MCF 10A (cell line): ENCODE data around the gene TPSB2. TPM values are rescaled to one million over a fixed set of nuclear protein-coding genes. Genes with fewer than 3 reads are reported as not detected.

ENCODE experiments used
- BruUV-seq: library from RNA; stranded (reverse); fragments of 400-500 nt; replicated peaks from 2 replicates; lab custom pipeline; 2021; lab: Mats Ljungman, UMichigan
- CTCF ChIA-PET: fragments of 300-600 bp; sonication (Branson Sonifier 250); formaldehyde crosslinking; extraction: SDS; loops from one replicate; lab custom pipeline; 2021; ENCODE audit warnings: antibody characterized with exemption, inconsistent platforms; lab: Yijun Ruan, JAX
- POLR2A ChIA-PET: fragments of 300-600, 350-650 bp; sonication (Branson Sonifier 250); formaldehyde crosslinking; extraction: SDS; loops from one replicate; lab custom pipeline; 2020; ENCODE audit warnings: antibody characterized with exemption, inconsistent platforms; lab: Yijun Ruan, JAX
- DNase-seq: peaks from one replicate; pipeline ENCODE4 v3.0.0-alpha.2; 2018; ENCODE audit not compliant: unreplicated experiment
- H3K27ac Mint-ChIP-seq: one replicate; pipeline ENCODE4 v1.8.0; 2022; ENCODE audit warnings: mild to moderate bottlenecking, low read depth, mixed read lengths; ENCODE audit not compliant: unreplicated experiment
- H3K27me3 Mint-ChIP-seq: one replicate; pipeline ENCODE4 v1.8.0; 2022; ENCODE audit warnings: mixed read lengths; ENCODE audit not compliant: insufficient read depth, unreplicated experiment
- H3K36me3 Mint-ChIP-seq: one replicate; pipeline ENCODE4 v1.8.0; 2022; ENCODE audit warnings: mild to moderate bottlenecking, moderate library complexity, mixed read lengths; ENCODE audit not compliant: insufficient read depth, unreplicated experiment
- H3K4me1 Mint-ChIP-seq: one replicate; pipeline ENCODE4 v1.8.0; 2022; ENCODE audit warnings: mixed read lengths; ENCODE audit not compliant: insufficient read depth, unreplicated experiment
- H3K4me3 Mint-ChIP-seq: one replicate; pipeline ENCODE4 v1.8.0; 2022; ENCODE audit warnings: mild to moderate bottlenecking, moderate library complexity, mixed read lengths; ENCODE audit not compliant: unreplicated experiment
- H3K9me3 Mint-ChIP-seq: one replicate; pipeline ENCODE4 v1.8.0; 2022; ENCODE audit warnings: mixed read lengths; ENCODE audit not compliant: unreplicated experiment
- CTCF ChIP-seq: fragments of 200-600 bp; IDR thresholded peaks from one replicate; pipeline ENCODE4 v1.8.0; 2022; ENCODE audit warnings: antibody characterized with exemption, mild to moderate bottlenecking; ENCODE audit not compliant: unreplicated experiment
- intact Hi-C: fragments of 100-400 bp; cut with micrococcal nuclease; formaldehyde crosslinking; loops from 2 replicates; pipeline ENCODE4 v1.14.1; 2022
- total RNA-seq: library from RNA; stranded (reverse); gene quantifications from 2 replicates; pipeline ENCODE4 v1.2.3, GENCODE V29; 2022

Gene TPSB2
- total RNA-seq, 1 experiment from 2014 or later = not detected

DNA sequence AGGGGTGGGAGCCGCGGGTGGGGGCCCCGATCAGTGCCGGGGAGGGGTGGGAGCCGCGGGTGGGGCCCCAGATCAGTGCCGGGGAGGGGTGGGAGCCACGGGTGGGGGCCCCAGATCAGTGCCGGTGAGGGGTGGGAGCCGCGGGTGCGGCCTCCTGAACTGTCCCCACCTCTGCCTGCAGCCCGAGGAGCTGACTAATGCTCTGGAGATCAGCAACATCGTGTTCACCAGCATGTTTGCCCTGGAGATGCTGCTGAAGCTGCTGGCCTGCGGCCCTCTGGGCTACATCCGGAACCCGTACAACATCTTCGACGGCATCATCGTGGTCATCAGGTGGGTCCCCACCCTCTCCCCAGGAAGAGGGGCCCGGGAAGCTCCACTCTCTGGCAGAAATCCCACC lies 25.1 kb downstream of the TPSB2 start:
- H3K27me3 Mint-ChIP-seq = peaks cover 22% of the 10 kb centered on the region
- ChIA-PET POLR2A (interaction anchor here (0.6 kb wide), 1 partner anchor 54 kb away, joined by 3 read pairs; no protein-coding TSS in a partner anchor), CTCF (interaction anchor here (1.0 kb wide), 1 partner anchor 104 kb away, joined by 4 read pairs; no protein-coding TSS in a partner anchor)
- no peaks in the 10 kb centered on the region for H3K36me3 Mint-ChIP-seq
- no peak overlapping the region for H3K4me3 Mint-ChIP-seq
- no peak for DNase-seq
- no TSS peak for BruUV-seq
- H3K27ac Mint-ChIP-seq = no peak overlapping the region
- H3K9me3 Mint-ChIP-seq = peaks cover 2% of the 10 kb centered on the region
- H3K4me1 Mint-ChIP-seq = no peaks in the 10 kb centered on the region
- no peak for TF ChIP-seq CTCF
- intact Hi-C loops = no loop called here

GRCh38 chr16:1202274-1202673 lies 27.7 kb downstream of the TPSB2 start:
- peaks cover 8% of the 10 kb centered on the region for H3K9me3 Mint-ChIP-seq
- no peak for DNase-seq
- H3K36me3 Mint-ChIP-seq = no peaks in the 10 kb centered on the region
- no TSS peak for BruUV-seq
- CTCF ChIA-PET = no interaction called here
- intact Hi-C loops = no loop called here
- POLR2A ChIA-PET = interaction anchor here (1.0 kb wide), 1 partner anchor 28 kb away, joined by 3 read pairs; no protein-coding TSS in a partner anchor
- TF ChIP-seq CTCF = no peak
- H3K4me1 Mint-ChIP-seq = no peaks in the 10 kb centered on the region
- no peak overlapping the region for H3K4me3 Mint-ChIP-seq
- peaks cover 7% of the 10 kb centered on the region for H3K27me3 Mint-ChIP-seq
- H3K27ac Mint-ChIP-seq = no peak overlapping the region

GRCh38 chr16:1201444-1201843 lies 28.5 kb downstream of the TPSB2 start:
- H3K4me3 Mint-ChIP-seq = no peak overlapping the region
- H3K4me1 Mint-ChIP-seq = no peaks in the 10 kb centered on the region
- BruUV-seq = no TSS peak
- ChIA-PET CTCF (interaction anchor here (0.7 kb wide), 1 partner anchor 27 kb away, joined by 3 read pairs; no protein-coding TSS in a partner anchor), POLR2A (no interaction called here)
- intact Hi-C loops = no loop called here
- DNase-seq = no peak
- no peak overlapping the region for H3K27ac Mint-ChIP-seq
- TF ChIP-seq CTCF = no peak
- H3K27me3 Mint-ChIP-seq = no peaks in the 10 kb centered on the region
- peaks cover 8% of the 10 kb centered on the region for H3K9me3 Mint-ChIP-seq
- H3K36me3 Mint-ChIP-seq = no peaks in the 10 kb centered on the region

GRCh38 chr16:1200014-1200627 lies 29.9 kb downstream of the TPSB2 start:
- H3K27ac Mint-ChIP-seq = no peak overlapping the region
- CTCF ChIA-PET = no interaction called here
- BruUV-seq = no TSS peak
- no peak for DNase-seq
- TF ChIP-seq CTCF = no peak
- no peaks in the 10 kb centered on the region for H3K27me3 Mint-ChIP-seq
- peaks cover 8% of the 10 kb centered on the region for H3K9me3 Mint-ChIP-seq
- H3K36me3 Mint-ChIP-seq = no peaks in the 10 kb centered on the region
- POLR2A ChIA-PET = no interaction called here
- intact Hi-C loops = no loop called here
- no peak overlapping the region for H3K4me3 Mint-ChIP-seq
- H3K4me1 Mint-ChIP-seq = no peaks in the 10 kb centered on the region
